IPS-20b (cell line): ENCODE results near the gene CCR7.
"Not testable (repeated sequence)": the region's sequence is repeated elsewhere in the genome, so short reads cannot be mapped to it uniquely, and the experiment has no call there.

Source experiments
- H3K27ac ChIP-seq: one replicate; pipeline ENCODE4 v1.5.1; 2013; ENCODE audit warnings: low read length
- H3K27me3 ChIP-seq: 2 replicates; pipeline ENCODE4 v1.6.1; 2013; ENCODE audit warnings: mild to moderate bottlenecking, low read length, inconsistent platforms; ENCODE audit not compliant: insufficient read depth
- H3K36me3 ChIP-seq: 2 replicates; pipeline ENCODE4 v1.6.1; 2013; ENCODE audit warnings: low read depth, mild to moderate bottlenecking, inconsistent platforms, low read length, moderate library complexity; ENCODE audit not compliant: insufficient read depth
- H3K4me1 ChIP-seq: 2 replicates; pipeline ENCODE4 v1.6.1; 2013; ENCODE audit warnings: mild to moderate bottlenecking, control low read depth, inconsistent platforms, low read length, moderate library complexity; ENCODE audit not compliant: insufficient read depth
- H3K4me3 ChIP-seq: 2 replicates; pipeline ENCODE4 v1.5.1; 2013; ENCODE audit warnings: mild to moderate bottlenecking, low read length, inconsistent platforms
- H3K9ac ChIP-seq: 2 replicates; pipeline ENCODE4 v1.6.1; 2013; ENCODE audit warnings: low read depth, mild to moderate bottlenecking, inconsistent platforms, low read length, moderate library complexity
- H3K9me3 ChIP-seq: 2 replicates; pipeline ENCODE4 v1.6.1; 2013; ENCODE audit warnings: mild to moderate bottlenecking, low read depth, low read length, inconsistent platforms; ENCODE audit not compliant: insufficient read depth

The CCR7 gene

DNA sequence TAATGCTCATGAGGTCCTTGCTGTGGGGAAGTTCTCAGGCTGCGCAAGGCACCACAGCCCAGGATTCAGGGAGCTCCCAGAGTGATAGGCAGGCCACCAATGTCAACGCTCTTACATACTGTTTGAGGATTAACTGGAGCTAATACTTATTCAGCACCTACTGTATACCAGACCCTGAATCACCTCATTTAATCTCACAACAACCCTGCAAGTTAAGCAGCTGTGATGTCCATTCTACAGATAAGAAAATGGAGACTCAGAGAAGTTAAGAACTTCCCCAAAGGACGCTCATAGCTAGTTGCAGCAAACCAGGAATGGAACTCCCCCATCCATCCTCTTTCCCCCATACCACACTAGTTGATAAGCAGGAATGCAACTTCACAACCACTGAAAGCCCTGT is 25.5 kb upstream of the CCR7 start:
- Histone ChIP-seq H3K27me3 (no peaks in the 10 kb centered on the region), H3K36me3 (no peaks in the 10 kb centered on the region), H3K9me3 (no peaks in the 10 kb centered on the region)

DNA sequence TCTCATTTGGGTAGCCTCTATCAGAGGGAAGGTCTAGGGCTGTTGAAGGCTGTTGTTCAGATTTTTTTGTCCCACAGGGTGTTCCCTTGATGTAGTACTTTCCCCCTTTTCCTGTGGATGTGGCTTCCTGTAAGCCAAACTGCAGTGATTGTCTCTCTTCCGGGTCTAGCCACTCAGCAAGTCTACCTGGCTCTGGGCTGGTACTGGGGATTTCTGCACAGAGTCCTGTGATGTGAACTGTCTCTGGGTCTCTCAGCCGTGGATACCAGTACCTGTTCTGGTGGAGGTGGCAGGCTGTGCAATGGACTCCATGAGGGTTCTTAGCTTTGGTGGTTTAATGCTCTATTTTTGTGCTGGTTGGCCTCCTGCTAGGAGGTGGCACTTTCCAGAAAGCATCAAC is 23.3 kb upstream of the CCR7 start:
- Histone ChIP-seq H3K9ac (no peak overlapping the region), H3K9me3 (peaks cover 4% of the 10 kb centered on the region; the same call in 1 of the 2 replicates), H3K4me1 (no peaks in the 10 kb centered on the region), H3K27me3 (no peaks in the 10 kb centered on the region), H3K36me3 (no peaks in the 10 kb centered on the region), H3K27ac (no peak overlapping the region), H3K4me3 (no peak overlapping the region)

More for the DNA sequence above, 25.5 kb upstream of the CCR7 start:
- H3K27ac ChIP-seq = no peak overlapping the region
- no peak overlapping the region for H3K4me3 ChIP-seq
- no peaks in the 10 kb centered on the region for H3K4me1 ChIP-seq
- H3K9ac ChIP-seq = no peak overlapping the region

DNA sequence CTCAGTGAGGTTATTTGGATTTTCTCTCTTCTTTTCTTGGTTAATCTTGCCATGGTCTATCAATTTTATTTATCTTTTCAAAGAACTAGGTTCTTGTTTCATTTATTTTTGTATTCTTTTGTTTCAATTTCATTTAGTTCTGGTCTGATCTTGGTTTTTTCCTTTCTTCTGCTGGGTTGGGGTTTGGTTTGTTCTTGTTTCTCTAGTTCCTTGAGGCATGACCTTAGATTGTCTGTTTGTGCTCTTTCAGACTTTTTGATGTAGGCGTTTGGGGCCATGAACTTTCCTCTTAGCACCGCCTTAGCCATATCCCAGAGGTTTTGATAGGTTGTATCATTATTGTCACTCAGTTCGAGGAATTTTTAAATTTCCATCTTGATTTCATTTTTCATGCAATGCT is 21.0 kb upstream of the CCR7 start:
- H3K4me1 ChIP-seq, H3K9ac ChIP-seq, H3K36me3 ChIP-seq, H3K27me3 ChIP-seq, H3K9me3 ChIP-seq, H3K4me3 ChIP-seq, H3K27ac ChIP-seq: not testable (repeated sequence)

DNA sequence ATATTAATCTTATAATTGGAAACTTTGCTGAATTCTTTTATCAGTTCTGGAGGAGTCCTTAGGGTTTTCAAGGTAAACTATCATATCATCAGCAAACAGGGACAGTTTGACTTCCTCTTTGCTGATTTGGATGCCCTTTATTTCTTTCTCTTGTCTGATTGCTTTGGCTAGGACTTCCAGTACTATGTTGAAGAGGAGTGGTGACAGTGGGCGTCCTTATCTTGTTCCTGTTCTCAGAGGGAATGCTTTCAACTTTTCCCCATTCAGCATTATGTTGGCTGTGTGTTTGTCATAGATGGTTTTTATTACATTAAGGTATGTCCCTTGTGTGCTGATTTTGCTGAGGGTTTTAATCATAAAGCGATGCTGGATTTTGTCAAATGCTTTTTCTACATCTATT is 19.7 kb upstream of the CCR7 start:
- H3K27me3 ChIP-seq, H3K4me3 ChIP-seq, H3K4me1 ChIP-seq, H3K9me3 ChIP-seq, H3K36me3 ChIP-seq, H3K27ac ChIP-seq, H3K9ac ChIP-seq: not testable (repeated sequence)

DNA sequence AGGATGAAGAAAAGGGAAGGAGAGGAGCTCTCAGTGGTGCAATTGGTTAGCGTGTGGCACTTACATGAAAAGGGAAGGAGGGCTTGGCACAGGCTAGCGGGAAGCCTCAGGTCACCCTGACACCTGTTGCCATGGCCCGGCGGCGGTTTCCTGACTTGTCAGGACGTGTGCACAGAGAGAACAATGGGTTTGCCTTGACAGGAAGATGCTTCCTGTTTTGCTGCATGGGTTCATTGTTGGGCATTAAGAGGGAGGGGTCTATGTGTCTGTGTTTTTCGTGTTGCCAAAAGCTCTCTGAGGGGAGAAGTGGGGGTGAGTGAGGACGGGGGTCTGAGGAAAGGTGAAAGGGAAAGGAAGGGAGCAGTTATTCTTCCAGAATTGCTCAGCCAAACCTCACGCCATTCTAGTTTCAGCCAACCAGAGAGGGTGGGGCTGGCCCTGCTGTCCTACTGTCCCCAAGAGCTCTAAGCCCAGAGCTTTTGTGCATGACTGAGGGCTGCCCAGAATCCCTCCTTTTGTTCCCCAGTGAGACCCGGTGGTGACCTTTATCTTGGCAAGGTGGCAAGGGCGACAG is 17.1 kb upstream of the CCR7 start:
- H3K4me3 ChIP-seq = no peak overlapping the region
- no peaks in the 10 kb centered on the region; the same call in 1 of the 2 replicates for H3K27me3 ChIP-seq
- no peaks in the 10 kb centered on the region for H3K36me3 ChIP-seq
- no peaks in the 10 kb centered on the region for H3K4me1 ChIP-seq
- no peak overlapping the region for H3K27ac ChIP-seq
- no peak overlapping the region for H3K9ac ChIP-seq
- peaks cover 4% of the 10 kb centered on the region; the same call in 1 of the 2 replicates for H3K9me3 ChIP-seq

DNA sequence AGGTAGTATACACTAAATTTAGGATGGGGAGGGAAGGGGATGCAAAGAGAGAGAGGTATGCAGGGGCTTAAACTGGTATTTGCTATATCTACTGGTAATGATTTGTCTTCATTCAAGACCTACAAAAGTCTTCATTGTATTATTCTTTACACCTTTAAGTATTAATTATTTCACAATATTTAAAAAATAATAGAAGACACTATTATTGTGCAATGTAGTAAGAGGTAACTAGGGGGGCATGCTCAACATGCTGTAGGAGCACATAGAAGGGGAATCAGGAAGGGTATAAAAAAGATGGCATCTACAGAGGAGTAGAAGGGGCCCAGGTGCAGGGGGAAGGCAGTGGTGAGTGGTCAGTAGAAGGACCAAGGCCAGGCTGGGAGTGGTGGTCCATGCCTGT is 14.9 kb upstream of the CCR7 start:
- H3K4me1 ChIP-seq = no peaks in the 10 kb centered on the region
- H3K27me3 ChIP-seq = no peaks in the 10 kb centered on the region; the same call in 1 of the 2 replicates
- no peaks in the 10 kb centered on the region for H3K36me3 ChIP-seq
- no peak overlapping the region for H3K4me3 ChIP-seq
- H3K9me3 ChIP-seq = peaks cover 4% of the 10 kb centered on the region; the same call in 1 of the 2 replicates
- no peak overlapping the region for H3K9ac ChIP-seq
- no peak overlapping the region for H3K27ac ChIP-seq

DNA sequence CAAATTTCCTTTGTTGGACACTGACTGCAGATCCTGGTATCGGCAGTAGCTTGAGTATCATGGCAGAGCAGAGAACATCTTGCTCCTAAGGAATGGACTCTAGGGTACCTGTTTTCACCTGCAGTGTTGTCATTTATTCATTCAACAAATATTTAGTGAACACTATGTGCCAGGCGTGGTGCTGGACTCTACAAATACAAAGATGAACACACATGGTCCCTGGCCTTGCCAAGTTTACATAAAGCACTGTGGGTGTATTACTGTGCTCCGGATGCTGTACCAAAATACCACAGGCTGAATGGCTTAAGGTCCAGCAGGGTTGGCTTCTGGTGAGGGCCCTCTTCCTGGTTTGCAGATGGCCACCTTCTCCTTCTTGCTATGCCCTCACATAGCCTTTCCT is 14.2 kb upstream of the CCR7 start:
- Histone ChIP-seq H3K27ac (no peak overlapping the region), H3K36me3 (no peaks in the 10 kb centered on the region), H3K9me3 (no peaks in the 10 kb centered on the region), H3K4me1 (no peaks in the 10 kb centered on the region), H3K4me3 (no peak overlapping the region), H3K9ac (no peak overlapping the region), H3K27me3 (no peaks in the 10 kb centered on the region; the same call in 1 of the 2 replicates)

DNA sequence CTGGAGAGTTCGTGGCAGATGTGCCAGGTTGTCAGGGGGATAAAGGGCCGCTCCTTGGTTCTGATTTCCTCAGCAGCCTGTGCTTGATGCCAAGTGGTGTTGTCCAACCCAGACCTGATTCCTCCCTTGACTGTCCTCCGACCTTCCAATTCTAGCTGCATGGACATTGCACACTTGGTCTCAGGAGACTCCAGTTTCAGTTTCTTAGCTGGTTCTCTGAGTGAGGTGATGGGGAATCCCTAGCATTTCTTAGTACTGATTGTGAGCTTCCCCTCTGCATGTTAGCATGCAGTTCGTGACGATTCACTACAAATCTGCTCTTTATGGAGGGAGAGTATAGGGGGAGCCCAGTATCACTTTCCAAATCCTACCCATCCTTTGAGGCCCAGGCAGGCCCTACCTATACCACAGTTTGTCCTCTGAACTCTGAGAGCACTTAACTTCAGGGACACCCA is 12.4 kb upstream of the CCR7 start:
- Histone ChIP-seq H3K9me3 (no peaks in the 10 kb centered on the region), H3K27ac (no peak overlapping the region), H3K4me1 (no peaks in the 10 kb centered on the region), H3K27me3 (no peaks in the 10 kb centered on the region; the same call in 1 of the 2 replicates), H3K9ac (no peak overlapping the region), H3K36me3 (no peaks in the 10 kb centered on the region), H3K4me3 (no peak overlapping the region)

DNA sequence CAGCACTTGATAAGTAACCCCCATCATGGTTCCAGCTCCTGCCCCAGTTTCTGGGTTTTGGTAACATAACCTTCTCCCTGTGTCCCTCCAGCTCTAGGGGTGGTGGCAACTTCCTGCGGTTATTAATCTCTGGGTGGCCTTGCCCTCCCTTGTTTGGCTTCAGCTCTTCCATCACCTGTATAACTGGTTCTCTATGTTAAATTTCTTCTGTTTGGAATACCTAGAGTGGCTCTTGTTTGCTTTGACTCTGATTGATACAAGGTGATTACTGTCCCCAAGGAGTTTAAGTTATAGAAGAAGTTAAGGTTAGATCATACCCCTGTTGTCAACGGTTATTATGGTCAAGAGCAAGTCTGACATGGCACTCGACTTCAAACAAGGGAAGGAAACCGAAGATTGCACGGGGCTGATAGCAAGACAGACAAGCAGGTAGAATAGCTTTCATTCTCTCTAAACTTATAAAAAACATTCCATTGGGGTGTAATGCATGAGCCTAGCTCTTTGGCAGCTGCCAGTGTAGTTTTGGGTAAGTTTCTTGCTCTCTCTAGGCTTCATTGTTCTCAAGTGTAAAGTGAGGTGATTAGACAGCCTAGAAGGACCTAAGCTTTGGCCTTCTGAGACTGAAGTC is 11.0 kb upstream of the CCR7 start:
- no peak overlapping the region for H3K9ac ChIP-seq
- H3K36me3 ChIP-seq = no peaks in the 10 kb centered on the region
- H3K4me3 ChIP-seq = no peak overlapping the region
- H3K27ac ChIP-seq = no peak overlapping the region
- H3K9me3 ChIP-seq = no peaks in the 10 kb centered on the region
- H3K4me1 ChIP-seq = no peaks in the 10 kb centered on the region
- no peaks in the 10 kb centered on the region; the same call in 1 of the 2 replicates for H3K27me3 ChIP-seq

DNA sequence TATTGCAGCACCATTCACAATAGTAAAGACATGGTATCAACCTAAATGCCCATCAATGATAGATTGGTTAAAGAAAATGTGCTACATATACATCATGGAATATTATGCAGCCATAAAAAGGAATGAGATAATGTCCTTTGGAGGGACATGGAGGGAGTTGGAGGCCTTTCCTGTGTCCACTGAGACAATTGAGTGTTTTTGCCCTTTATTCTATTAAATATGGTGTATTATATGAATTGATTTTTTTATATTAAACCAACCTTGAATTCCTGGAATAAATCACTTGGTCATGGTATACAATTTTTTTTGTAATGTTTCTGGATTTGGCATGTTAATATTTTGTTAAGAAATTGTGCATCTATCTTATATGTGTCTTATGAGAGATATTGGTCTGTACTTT is 9.0 kb upstream of the CCR7 start:
- no peaks in the 10 kb centered on the region for H3K9me3 ChIP-seq
- H3K27me3 ChIP-seq = no peaks in the 10 kb centered on the region; the same call in 1 of the 2 replicates
- no peak overlapping the region for H3K9ac ChIP-seq
- no peak overlapping the region for H3K27ac ChIP-seq
- no peak overlapping the region for H3K4me3 ChIP-seq
- H3K4me1 ChIP-seq = no peaks in the 10 kb centered on the region
- H3K36me3 ChIP-seq = no peaks in the 10 kb centered on the region

DNA sequence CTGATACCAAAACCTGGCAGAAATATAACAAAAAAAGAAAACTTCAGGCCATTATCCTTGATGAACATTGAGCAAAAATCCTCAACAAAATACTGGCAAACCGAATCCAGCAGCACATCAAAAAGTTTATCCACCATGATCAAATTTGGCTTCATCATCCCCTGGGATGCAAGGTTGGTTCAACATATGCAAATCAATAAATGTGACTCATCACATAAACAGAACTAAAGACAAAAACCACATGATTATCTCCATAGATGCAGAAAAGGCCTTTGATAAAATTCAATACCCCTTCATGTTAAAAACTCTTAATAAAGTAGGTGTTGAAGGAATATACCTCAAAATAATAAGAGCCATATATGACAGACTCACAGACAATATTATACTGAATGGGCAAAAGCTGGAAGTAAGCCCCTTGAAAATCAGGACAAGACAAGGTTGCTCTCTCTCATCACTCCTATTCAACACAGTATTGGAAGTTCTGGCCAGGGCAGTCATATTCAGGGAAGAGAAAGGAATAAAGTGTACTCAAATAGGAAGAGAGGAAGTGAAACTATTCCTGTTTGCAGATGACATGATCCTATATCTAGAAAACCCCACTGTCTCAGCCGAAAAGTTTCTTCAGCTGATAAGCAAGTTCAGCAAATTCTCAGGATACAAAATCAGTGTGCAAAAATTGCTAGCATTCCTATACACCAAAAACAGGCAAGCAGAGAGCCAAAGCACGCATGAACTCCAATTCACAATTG is 7.1 kb upstream of the CCR7 start:
- not testable (repeated sequence) for H3K4me1 ChIP-seq, H3K4me3 ChIP-seq, H3K27ac ChIP-seq, H3K9me3 ChIP-seq, H3K36me3 ChIP-seq, H3K9ac ChIP-seq, H3K27me3 ChIP-seq
